NCI-H82 treated with DMSO at 0.1 percent for 48 hours (cell line): ENCODE data around the gene GGACT.

Experiments
- DNase-seq: peaks from one replicate; lab custom pipeline; 2025; ENCODE audit not compliant: unreplicated experiment; lab: John Stamatoyannopoulos, UW

The GGACT gene

DNA sequence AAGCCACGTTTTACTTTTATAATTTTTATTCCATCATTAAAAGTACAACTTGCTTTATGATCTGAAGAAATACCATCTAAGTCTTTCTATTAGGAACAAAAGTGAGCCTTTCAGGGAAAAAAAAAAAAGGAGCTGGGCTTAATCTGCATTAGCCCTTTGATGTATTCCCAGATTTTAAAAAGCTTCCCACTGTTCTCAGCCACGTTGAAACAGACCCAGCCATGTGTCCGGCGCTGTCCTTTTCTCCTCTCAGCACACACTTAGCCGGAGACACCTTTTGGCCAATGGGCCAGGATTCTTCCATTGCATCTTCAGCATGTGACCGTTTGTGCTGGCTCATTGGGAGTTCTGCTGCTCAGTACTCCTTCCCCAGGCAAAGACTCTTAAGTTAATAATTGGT, 105.5 kb downstream of the GGACT start:
- DNase-seq = no peak

DNA sequence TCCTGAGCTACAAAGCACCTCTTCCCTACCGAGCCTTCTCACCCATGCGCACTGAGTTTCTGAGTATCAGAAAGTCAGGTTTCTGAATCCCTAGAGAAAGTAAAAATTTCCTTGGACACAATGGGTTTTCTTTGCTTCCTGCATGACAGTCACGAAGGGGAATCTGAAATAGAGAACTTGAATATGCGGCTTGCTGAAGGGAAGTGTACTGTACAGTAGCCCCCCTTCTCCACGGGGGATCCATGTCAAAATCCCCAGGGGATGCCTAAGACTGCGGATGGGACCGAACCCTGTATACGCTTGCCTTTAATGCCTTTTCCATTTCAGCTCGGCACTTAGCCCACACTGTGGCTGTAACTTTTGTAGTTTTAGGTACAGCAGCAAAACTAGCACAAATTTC, 107.9 kb downstream of the GGACT start:
- no peak for DNase-seq
